Activated T-cell treated with anti-CD3 and anti-CD28 coated beads, Interleukin-2, amount 50 U/mL, for 72 hours (primary cell): ENCODE data around the gene NBEAL2. TPM values are rescaled to one million over a fixed set of nuclear protein-coding genes. Genes with fewer than 3 reads are reported as not detected.
A peak's percentile ranks its signal among the peaks of the same experiment; 100 is the strongest.

ENCODE experiments used
- ATAC-seq, 2 donors: fragments of 150-1000 bp; cut with Tn5 transposase; replicated peaks in 1 of 2; 2 replicates each; pipeline ENCODE4 v1.10.0; 2021; ENCODE audit warnings: moderate library complexity in 2 of 2, mild to moderate bottlenecking in 1 of 2
- DNase-seq, 2 donors: peaks; one replicate each; pipeline ENCODE4 v3.0.0; 2021 to 2022; ENCODE audit warnings: mixed read lengths in 1 of 2
- H3K27ac Mint-ChIP-seq: one replicate; pipeline ENCODE4 v1.8.0; 2022; ENCODE audit warnings: mild to moderate bottlenecking, moderate library complexity, mixed read lengths
- H3K27me3 Mint-ChIP-seq: one replicate; pipeline ENCODE4 v1.8.0; 2022; ENCODE audit warnings: low read depth, mixed read lengths
- H3K36me3 Mint-ChIP-seq, 2 donors: one replicate each; pipeline ENCODE4 v1.8.0; 2022; ENCODE audit warnings: mixed read lengths in 2 of 2, mild to moderate bottlenecking in 1 of 2; ENCODE audit not compliant: insufficient read depth in 2 of 2
- H3K4me1 Mint-ChIP-seq: one replicate; pipeline ENCODE4 v1.8.0; 2022; ENCODE audit warnings: low read depth, mixed read lengths
- H3K4me3 Mint-ChIP-seq, 2 donors: one replicate each; pipeline ENCODE4 v1.8.0; 2022; ENCODE audit warnings: mild to moderate bottlenecking in 2 of 2, mixed read lengths in 2 of 2, moderate library complexity in 2 of 2
- H3K9me3 Mint-ChIP-seq, 2 donors: one replicate each; pipeline ENCODE4 v1.8.0; 2022; ENCODE audit warnings: mixed read lengths in 2 of 2
- total RNA-seq, 2 donors: library from RNA; stranded (reverse); gene quantifications; one replicate each; pipeline ENCODE4 v1.2.3, GENCODE V29; 2022

The NBEAL2 gene
- total RNA-seq, 2 donors from 2014 or later = 84.0 to 87.4 TPM

- no peaks in the 10 kb centered on the region for H3K9me3 Mint-ChIP-seq
- peaks cover 4 to 5% of the 10 kb centered on the region in 2 donors for H3K36me3 Mint-ChIP-seq
- H3K27me3 Mint-ChIP-seq = no peaks in the 10 kb centered on the region
- ATAC-seq (no peak), DNase-seq (no peak)
- no peak overlapping the region for H3K4me3 Mint-ChIP-seq
- peaks cover under 1% of the 10 kb centered on the region for H3K4me1 Mint-ChIP-seq
- H3K27ac Mint-ChIP-seq = no peak overlapping the region
Observed at GRCh38 chr3:47005212-47006144, 26.0 kb downstream of the NBEAL2 start.

- no peak for ATAC-seq
- H3K4me3 Mint-ChIP-seq = no peak overlapping the region
- no peaks in the 10 kb centered on the region for H3K9me3 Mint-ChIP-seq
- H3K27me3 Mint-ChIP-seq = no peaks in the 10 kb centered on the region
- no peak overlapping the region for H3K27ac Mint-ChIP-seq
- H3K36me3 Mint-ChIP-seq = peaks cover 4 to 5% of the 10 kb centered on the region in 2 donors
- no peaks in the 10 kb centered on the region for H3K4me1 Mint-ChIP-seq
- no peak for DNase-seq
Observed at GRCh38 chr3:47006145-47006651, 26.7 kb downstream of the NBEAL2 start.

GRCh38 chr3:47007001-47007400 lies 27.5 kb downstream of the NBEAL2 start:
- DNase-seq (no peak), ATAC-seq (no peak)
- Mint-ChIP-seq H3K4me3 (no peak overlapping the region), H3K27me3 (no peaks in the 10 kb centered on the region), H3K27ac (no peak overlapping the region), H3K9me3 (no peaks in the 10 kb centered on the region), H3K36me3 (peaks cover 3 to 4% of the 10 kb centered on the region in 2 donors), H3K4me1 (no peaks in the 10 kb centered on the region)

- peaks cover 3% of the 10 kb centered on the region in 2 donors for H3K36me3 Mint-ChIP-seq
- H3K4me3 Mint-ChIP-seq = no peak overlapping the region
- H3K27ac Mint-ChIP-seq = no peak overlapping the region
- no peak for DNase-seq
- H3K9me3 Mint-ChIP-seq = no peaks in the 10 kb centered on the region
- peaks cover 3% of the 10 kb centered on the region for H3K4me1 Mint-ChIP-seq
- H3K27me3 Mint-ChIP-seq = no peaks in the 10 kb centered on the region
- no peak for ATAC-seq
Observed at GRCh38 chr3:47007482-47008233, 28.2 kb downstream of the NBEAL2 start.

GRCh38 chr3:47008234-47008796 lies 28.8 kb downstream of the NBEAL2 start:
- peak overlapping the region; percentile 3 to 17 for H3K4me3 Mint-ChIP-seq
- H3K27me3 Mint-ChIP-seq = no peaks in the 10 kb centered on the region
- peaks cover 3% of the 10 kb centered on the region in 2 donors for H3K36me3 Mint-ChIP-seq
- no peaks in the 10 kb centered on the region for H3K9me3 Mint-ChIP-seq
- peaks cover 8% of the 10 kb centered on the region for H3K4me1 Mint-ChIP-seq
- ATAC-seq (no peak), DNase-seq (no peak)
- no peak overlapping the region for H3K27ac Mint-ChIP-seq

GRCh38 chr3:47008851-47009224 lies 29.4 kb downstream of the NBEAL2 start:
- peaks cover 1 to 3% of the 10 kb centered on the region in 2 donors for H3K36me3 Mint-ChIP-seq
- DNase-seq = no peak
- peaks cover 8% of the 10 kb centered on the region for H3K4me1 Mint-ChIP-seq
- H3K27me3 Mint-ChIP-seq = no peaks in the 10 kb centered on the region
- H3K9me3 Mint-ChIP-seq = no peaks in the 10 kb centered on the region
- no peak for ATAC-seq
- no peak overlapping the region for H3K27ac Mint-ChIP-seq
- H3K4me3 Mint-ChIP-seq = peak overlapping the region; percentile 3 to 17

- H3K27me3 Mint-ChIP-seq = no peaks in the 10 kb centered on the region
- H3K4me3 Mint-ChIP-seq = peak overlapping the region; percentile 72 to 84
- H3K9me3 Mint-ChIP-seq = no peaks in the 10 kb centered on the region
- peak; percentile 91 to 92 for ATAC-seq
- peaks cover 8% of the 10 kb centered on the region for H3K4me1 Mint-ChIP-seq
- H3K27ac Mint-ChIP-seq = peak overlapping the region; percentile 43
- peak; percentile 82 to 89 for DNase-seq
- peaks cover 0 to 3% of the 10 kb centered on the region in 2 donors for H3K36me3 Mint-ChIP-seq
Observed at GRCh38 chr3:47009225-47010110, 30.0 kb downstream of the NBEAL2 start.

GRCh38 chr3:47010111-47010712 lies 30.7 kb downstream of the NBEAL2 start:
- no peak for DNase-seq
- H3K4me3 Mint-ChIP-seq = peak overlapping the region; percentile 72 to 84
- H3K27me3 Mint-ChIP-seq = no peaks in the 10 kb centered on the region
- no peaks in the 10 kb centered on the region for H3K9me3 Mint-ChIP-seq
- peak overlapping the region; percentile 71 for H3K27ac Mint-ChIP-seq
- peaks cover 0 to 3% of the 10 kb centered on the region in 2 donors for H3K36me3 Mint-ChIP-seq
- ATAC-seq = no peak
- H3K4me1 Mint-ChIP-seq = peaks cover 10% of the 10 kb centered on the region

GRCh38 chr3:47010910-47011309 lies 31.4 kb downstream of the NBEAL2 start:
- H3K27ac Mint-ChIP-seq = no peak overlapping the region
- no peaks in the 10 kb centered on the region for H3K27me3 Mint-ChIP-seq
- ATAC-seq (no peak), DNase-seq (no peak)
- no peaks in the 10 kb centered on the region for H3K9me3 Mint-ChIP-seq
- peaks cover 14% of the 10 kb centered on the region for H3K4me1 Mint-ChIP-seq
- no peaks in the 10 kb centered on the region for H3K36me3 Mint-ChIP-seq
- H3K4me3 Mint-ChIP-seq = peak overlapping the region in 1 of 2 donors; percentile 72

GRCh38 chr3:47011371-47011770 lies 31.9 kb downstream of the NBEAL2 start:
- H3K27ac Mint-ChIP-seq = no peak overlapping the region
- H3K9me3 Mint-ChIP-seq = no peaks in the 10 kb centered on the region

GRCh38 chr3:47012342-47013230 lies 33.1 kb downstream of the NBEAL2 start:
- H3K4me3 Mint-ChIP-seq = no peak overlapping the region
- peaks cover 2 to 3% of the 10 kb centered on the region in 2 donors for H3K36me3 Mint-ChIP-seq
- H3K4me1 Mint-ChIP-seq = peaks cover 29% of the 10 kb centered on the region
- ATAC-seq = no peak
- no peaks in the 10 kb centered on the region for H3K27me3 Mint-ChIP-seq
- H3K9me3 Mint-ChIP-seq = no peaks in the 10 kb centered on the region
- H3K27ac Mint-ChIP-seq = no peak overlapping the region
- no peak for DNase-seq

More at GRCh38 chr3:47011371-47011770, 31.9 kb downstream of the NBEAL2 start:
- no peaks in the 10 kb centered on the region for H3K36me3 Mint-ChIP-seq
- H3K4me1 Mint-ChIP-seq = peaks cover 17% of the 10 kb centered on the region
- no peak overlapping the region for H3K4me3 Mint-ChIP-seq
- DNase-seq (no peak), ATAC-seq (no peak)
- no peaks in the 10 kb centered on the region for H3K27me3 Mint-ChIP-seq
